ENCODE results near the gene PSAPL1. TPM values are rescaled to one million over a fixed set of nuclear protein-coding genes. Genes with fewer than 3 reads are reported as not detected.

The PSAPL1 gene
- total RNA-seq, 1 donor from 2014 or later, result not detected

DNA sequence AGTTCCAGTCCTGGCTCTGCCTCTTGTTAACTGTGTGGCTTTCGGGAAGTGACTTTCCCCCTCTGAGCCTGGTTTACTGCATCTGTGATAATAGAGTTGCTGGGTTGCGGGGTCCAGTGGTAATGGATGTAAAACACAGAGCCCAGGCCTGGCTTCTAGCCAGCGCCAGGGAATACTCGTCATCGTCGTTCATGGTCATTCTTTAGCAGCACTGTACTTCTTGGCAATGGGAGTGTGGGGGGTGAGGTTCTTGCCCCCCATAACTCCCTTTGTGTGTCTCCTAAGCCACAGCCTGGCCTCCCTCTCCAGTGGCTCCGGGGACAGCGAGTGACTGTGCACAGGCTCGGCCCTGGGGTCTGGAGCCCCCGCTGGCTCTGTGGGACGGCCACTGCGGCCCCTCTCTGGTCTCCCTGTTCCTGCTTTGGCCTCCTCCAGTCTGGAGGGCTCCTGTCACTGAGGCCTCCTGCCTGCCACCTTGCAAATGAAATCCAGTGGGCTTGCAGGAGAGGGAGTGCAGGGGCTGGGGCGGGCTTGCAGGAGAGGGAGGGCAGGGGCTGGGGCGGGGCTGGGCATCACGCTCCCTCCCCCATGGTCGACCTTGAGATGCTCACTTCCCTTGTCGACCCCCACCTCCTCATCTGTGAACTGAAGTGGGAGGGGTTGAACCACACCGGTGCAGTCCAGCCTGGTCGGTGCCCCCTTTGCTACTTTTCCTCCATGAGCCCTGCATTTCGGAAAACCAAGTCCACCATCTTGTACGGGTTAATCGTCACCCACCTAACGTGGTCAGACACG is 13.2 kb downstream of the PSAPL1 start:
- Mint-ChIP-seq H3K9me3 (peaks cover 3% of the 10 kb centered on the region), H3K36me3 (ENCODE audit: low read depth) (no peaks in the 10 kb centered on the region), H3K27ac (no peak overlapping the region), H3K4me3 (no peak overlapping the region), H3K27me3 (no peaks in the 10 kb centered on the region), H3K4me1 (no peaks in the 10 kb centered on the region)
- no peak for DNase-seq
- POLR2A ChIA-PET, result no interaction called here
- intact Hi-C loops (cut with micrococcal nuclease), result no loop called here
- no peak for TF ChIP-seq CTCF (IDR thresholded peaks at IDR 0.05)
- CTCF ChIA-PET, result no interaction called here
- no peak for ATAC-seq (ENCODE audit: low read depth)

DNA sequence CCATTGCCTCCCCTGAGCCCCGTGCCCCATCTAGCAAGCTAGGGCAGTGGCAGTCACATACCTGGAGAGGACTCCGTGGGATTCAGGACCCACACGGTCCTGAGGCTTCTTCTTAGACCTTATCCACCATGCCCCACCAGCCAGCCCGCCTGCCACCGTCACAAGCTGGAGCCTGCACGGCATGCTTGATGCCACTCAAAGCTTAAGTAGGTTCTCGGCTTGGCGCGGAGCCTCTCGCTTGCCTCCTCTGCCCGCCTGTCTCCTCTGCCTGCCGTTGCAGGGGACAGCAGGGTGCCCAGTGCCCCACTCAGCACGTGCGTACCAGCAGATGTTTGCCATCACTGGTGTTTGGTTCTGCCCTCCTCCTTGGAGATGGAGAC is 14.1 kb downstream of the PSAPL1 start:
- intact Hi-C loops (cut with micrococcal nuclease), result no loop called here
- DNase-seq (peak; percentile 13), ATAC-seq (ENCODE audit: low read depth) (no peak)
- H3K27ac Mint-ChIP-seq, result no peak overlapping the region
- TF ChIP-seq CTCF (IDR thresholded peaks at IDR 0.05), result no peak
- no peaks in the 10 kb centered on the region for H3K4me1 Mint-ChIP-seq
- H3K36me3 Mint-ChIP-seq (ENCODE audit: low read depth), result no peaks in the 10 kb centered on the region
- CTCF ChIA-PET, result no interaction called here
- POLR2A ChIA-PET, result no interaction called here
- no peaks in the 10 kb centered on the region for H3K27me3 Mint-ChIP-seq
- H3K4me3 Mint-ChIP-seq, result no peak overlapping the region
- H3K9me3 Mint-ChIP-seq, result peaks cover 3% of the 10 kb centered on the region

DNA sequence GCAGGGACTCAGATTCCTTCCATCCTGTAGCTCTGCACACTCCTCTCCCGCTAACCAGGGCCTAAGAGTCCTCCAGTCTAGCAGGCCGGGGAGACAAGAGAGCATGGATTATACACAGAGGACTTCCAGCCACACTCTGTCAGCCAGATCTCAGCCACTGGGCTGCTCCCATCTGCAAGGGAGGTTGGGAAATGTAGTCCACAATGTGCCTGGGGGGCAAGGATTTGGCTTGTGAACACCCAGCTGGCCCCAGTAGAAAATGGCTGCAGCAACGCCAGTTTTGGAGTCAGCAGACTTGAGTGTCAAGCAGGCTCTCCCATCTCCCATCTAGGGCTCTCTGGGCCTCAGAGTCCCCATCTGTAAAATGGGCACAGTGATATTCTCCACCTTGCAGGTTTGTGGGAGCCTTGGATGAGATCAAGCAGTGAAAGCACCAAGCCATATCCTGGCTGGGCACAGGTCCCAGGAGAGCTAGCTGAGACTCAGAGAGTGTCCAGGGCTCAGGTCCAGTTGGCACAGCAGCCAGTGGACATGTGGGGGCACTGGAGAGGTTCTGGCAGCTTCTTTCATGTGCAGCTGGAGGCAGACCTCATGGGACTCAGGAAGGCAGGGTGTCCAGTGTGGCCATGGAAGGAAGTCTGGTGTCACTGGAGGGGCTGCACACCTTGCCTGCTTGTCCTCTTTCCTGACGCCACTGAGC is 14.6 kb downstream of the PSAPL1 start:
- H3K27ac Mint-ChIP-seq, result no peak overlapping the region
- ChIA-PET POLR2A (no interaction called here), CTCF (no interaction called here)
- DNase-seq, result no peak
- H3K4me1 Mint-ChIP-seq, result no peaks in the 10 kb centered on the region
- no peaks in the 10 kb centered on the region for H3K36me3 Mint-ChIP-seq (ENCODE audit: low read depth)
- intact Hi-C loops (cut with micrococcal nuclease), result no loop called here
- H3K9me3 Mint-ChIP-seq, result peaks cover 3% of the 10 kb centered on the region
- H3K4me3 Mint-ChIP-seq, result no peak overlapping the region
- H3K27me3 Mint-ChIP-seq, result no peaks in the 10 kb centered on the region
- no peak for ATAC-seq (ENCODE audit: low read depth)
- TF ChIP-seq CTCF (IDR thresholded peaks at IDR 0.05), result no peak

DNA sequence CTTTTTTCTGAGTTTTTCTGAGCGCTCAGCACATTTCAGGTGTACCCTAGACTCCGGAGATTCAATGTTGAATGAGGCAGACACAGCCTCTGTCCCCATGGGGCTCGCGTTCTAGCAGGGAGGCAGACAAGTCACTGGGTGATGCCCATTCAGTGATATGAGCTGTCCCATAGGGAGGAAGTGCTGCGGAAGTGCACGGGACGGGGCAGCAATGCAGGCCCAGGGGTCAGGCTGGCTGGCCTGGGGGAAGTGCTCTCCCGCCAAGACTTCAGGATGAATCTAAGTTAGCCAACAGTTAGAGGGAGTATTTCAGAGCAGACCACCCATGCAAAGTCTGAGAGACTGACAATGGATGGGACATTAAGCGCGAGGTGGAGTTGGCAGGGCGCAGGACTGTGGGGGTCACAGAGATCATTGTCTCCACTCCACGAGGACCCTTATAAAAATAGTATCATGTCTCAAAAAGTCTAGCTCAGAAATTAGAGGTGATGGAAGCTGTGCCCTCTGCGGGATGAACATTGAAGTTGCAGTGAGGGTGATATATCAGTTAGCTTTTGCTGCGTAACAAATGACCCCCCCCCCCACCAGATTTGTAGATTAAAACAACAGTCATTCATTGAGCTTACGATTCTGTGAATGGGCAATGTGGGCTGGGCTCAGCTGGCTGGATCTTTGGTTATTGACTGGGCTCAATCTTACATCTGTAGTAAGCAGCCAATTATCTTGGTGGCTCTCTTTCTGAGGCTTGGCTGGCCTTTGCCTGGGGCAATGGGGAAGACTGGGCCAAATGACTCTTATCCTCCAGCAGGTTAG is 16.4 kb downstream of the PSAPL1 start:
- H3K36me3 Mint-ChIP-seq (ENCODE audit: low read depth), result no peaks in the 10 kb centered on the region
- DNase-seq, result no peak
- TF ChIP-seq CTCF (IDR thresholded peaks at IDR 0.05), result no peak
- peaks cover 3% of the 10 kb centered on the region for H3K9me3 Mint-ChIP-seq
- CTCF ChIA-PET, result no interaction called here
- peaks cover 3% of the 10 kb centered on the region for H3K27me3 Mint-ChIP-seq
- no peak overlapping the region for H3K27ac Mint-ChIP-seq
- POLR2A ChIA-PET, result no interaction called here
- ATAC-seq (ENCODE audit: low read depth), result no peak
- H3K4me3 Mint-ChIP-seq, result no peak overlapping the region
- intact Hi-C loops (cut with micrococcal nuclease), result no loop called here
- no peaks in the 10 kb centered on the region for H3K4me1 Mint-ChIP-seq

DNA sequence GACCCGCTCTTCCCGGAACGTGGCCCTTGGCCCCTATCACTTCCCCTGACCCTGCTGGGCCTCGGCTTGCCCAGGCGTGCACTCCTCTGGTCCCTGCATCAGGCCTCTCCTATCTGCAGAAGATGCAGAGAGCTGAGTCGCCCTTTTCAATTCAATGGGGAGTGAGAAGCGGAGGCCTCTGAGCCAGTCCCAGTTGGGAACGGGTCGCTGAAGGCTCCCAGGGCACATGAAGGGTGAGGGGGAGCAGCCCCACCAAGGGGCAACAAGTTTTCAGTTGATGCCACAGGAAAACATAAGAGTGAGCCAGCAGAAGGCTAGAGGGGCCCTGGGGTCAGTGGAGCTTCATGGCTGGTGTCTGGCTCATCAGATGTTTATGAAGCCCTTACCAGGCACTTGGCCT is 17.1 kb downstream of the PSAPL1 start:
- H3K4me1 Mint-ChIP-seq, result no peaks in the 10 kb centered on the region
- no peak overlapping the region for H3K4me3 Mint-ChIP-seq
- DNase-seq (no peak), ATAC-seq (ENCODE audit: low read depth) (no peak)
- H3K9me3 Mint-ChIP-seq, result peaks cover 3% of the 10 kb centered on the region
- H3K36me3 Mint-ChIP-seq (ENCODE audit: low read depth), result no peaks in the 10 kb centered on the region
- POLR2A ChIA-PET, result no interaction called here
- H3K27me3 Mint-ChIP-seq, result peaks cover 3% of the 10 kb centered on the region
- TF ChIP-seq CTCF (IDR thresholded peaks at IDR 0.05), result no peak
- CTCF ChIA-PET, result no interaction called here
- intact Hi-C loops (cut with micrococcal nuclease), result no loop called here
- no peak overlapping the region for H3K27ac Mint-ChIP-seq
